ENCODE results near the gene IL15RA. TPM values are rescaled to one million over a fixed set of nuclear protein-coding genes. Genes with fewer than 3 reads are reported as not detected.

IL15RA gene
- total RNA-seq (1 to 10 TPM in 1 of 2 donors, under 1 TPM in 1; 0.89 to 2.1 TPM), polyA plus RNA-seq (ENCODE audit: insufficient read length in 2 of 2) (under 1 TPM; 0.81 to 0.84 TPM)
- long read RNA-seq, donor 1: 0 reads
- long read RNA-seq, donor 2: 0 reads
- long read RNA-seq, donor 3: 0 reads
- long read RNA-seq, donor 4, partial matches to known transcripts: 0 of 2 reads
- long read RNA-seq, donor 4, other reads (novel, unspliced or antisense): 0 of 2 reads

GRCh38 chr10:5977471-5978229 is at the start of gene IL15RA:
IL15RA (minus strand) TSS chr10:5977543; CDS start chr10:5977492, 51 bp downstream.
- WGBS (ENCODE audit: insufficient coverage): under 1% methylated on average over 76 of the region's 80 CpGs
- no peak within 1 kb of the TSS for H3K27ac ChIP-seq (ENCODE audit: low read depth, low read length)
- peak in 2 of 6 donors; percentile 25 to 45 for DNase-seq (ENCODE audit: low read depth in 4 of 6, low spot score in 6 of 6)

GRCh38 chr10:6025683-6026255 is 48.4 kb upstream of the IL15RA start:
- Histone ChIP-seq H3K27ac (ENCODE audit: low read depth, low read length) (no peak overlapping the region), H3K4me1 (ENCODE audit: control insufficient read depth, insufficient read depth, low read length) (no peaks in the 10 kb centered on the region), H3K27me3 (ENCODE audit: control insufficient read depth, insufficient read depth, low read length) (no peaks in the 10 kb centered on the region), H3K4me3 (ENCODE audit: low read depth, low read length) (no peak overlapping the region), H3K36me3 (ENCODE audit: control insufficient read depth, insufficient read depth, low read length) (no peaks in the 10 kb centered on the region), H3K9me3 (ENCODE audit: control insufficient read depth, insufficient read depth, low read length) (peaks cover 4% of the 10 kb centered on the region)
- DNase-seq (ENCODE audit: low read depth in 4 of 6, low spot score in 6 of 6): no peak
- 67% methylated on average over 3 of the region's 6 CpGs for WGBS (ENCODE audit: insufficient coverage)

More at GRCh38 chr10:5977471-5978229, at the start of gene IL15RA:
- H3K27me3 ChIP-seq (ENCODE audit: control insufficient read depth, insufficient read depth, low read length): peaks cover 25% of the 10 kb centered on the region
- peak within 1 kb of the TSS; percentile 45 for H3K4me3 ChIP-seq (ENCODE audit: low read depth, low read length)
- peaks cover 9% of the 10 kb centered on the region for H3K4me1 ChIP-seq (ENCODE audit: control insufficient read depth, insufficient read depth, low read length)
- no peaks in the 10 kb centered on the region for H3K36me3 ChIP-seq (ENCODE audit: control insufficient read depth, insufficient read depth, low read length)
- H3K9me3 ChIP-seq (ENCODE audit: control insufficient read depth, insufficient read depth, low read length): no peaks in the 10 kb centered on the region

- DNase-seq (ENCODE audit: low read depth in 4 of 6, low spot score in 6 of 6): no peak
- Histone ChIP-seq H3K36me3 (ENCODE audit: control insufficient read depth, insufficient read depth, low read length) (no peaks in the 10 kb centered on the region), H3K27ac (ENCODE audit: low read depth, low read length) (no peak overlapping the region), H3K4me3 (ENCODE audit: low read depth, low read length) (no peak overlapping the region), H3K27me3 (ENCODE audit: control insufficient read depth, insufficient read depth, low read length) (no peaks in the 10 kb centered on the region), H3K4me1 (ENCODE audit: control insufficient read depth, insufficient read depth, low read length) (no peaks in the 10 kb centered on the region), H3K9me3 (ENCODE audit: control insufficient read depth, insufficient read depth, low read length) (no peaks in the 10 kb centered on the region)
- WGBS (ENCODE audit: insufficient coverage): 92% methylated on average over 7 of the region's 10 CpGs
Measured at GRCh38 chr10:6024334-6024682, 47.0 kb upstream of the IL15RA start.

- Histone ChIP-seq H3K4me1 (ENCODE audit: control insufficient read depth, insufficient read depth, low read length) (no peaks in the 10 kb centered on the region), H3K36me3 (ENCODE audit: control insufficient read depth, insufficient read depth, low read length) (no peaks in the 10 kb centered on the region), H3K27me3 (ENCODE audit: control insufficient read depth, insufficient read depth, low read length) (no peaks in the 10 kb centered on the region), H3K4me3 (ENCODE audit: low read depth, low read length) (no peak overlapping the region), H3K27ac (ENCODE audit: low read depth, low read length) (no peak overlapping the region), H3K9me3 (ENCODE audit: control insufficient read depth, insufficient read depth, low read length) (no peaks in the 10 kb centered on the region)
- peak in 3 of 6 donors; percentile 7 to 75 (median 19) for DNase-seq (ENCODE audit: low read depth in 4 of 6, low spot score in 6 of 6)
- 62% methylated on average over 12 of the region's 12 CpGs for WGBS (ENCODE audit: insufficient coverage)
Measured at GRCh38 chr10:6023661-6024333, 46.5 kb upstream of the IL15RA start.

GRCh38 chr10:6022660-6023059 is 45.3 kb upstream of the IL15RA start:
- Histone ChIP-seq H3K4me1 (ENCODE audit: control insufficient read depth, insufficient read depth, low read length) (peaks cover 4% of the 10 kb centered on the region), H3K36me3 (ENCODE audit: control insufficient read depth, insufficient read depth, low read length) (no peaks in the 10 kb centered on the region), H3K9me3 (ENCODE audit: control insufficient read depth, insufficient read depth, low read length) (no peaks in the 10 kb centered on the region), H3K27me3 (ENCODE audit: control insufficient read depth, insufficient read depth, low read length) (no peaks in the 10 kb centered on the region), H3K4me3 (ENCODE audit: low read depth, low read length) (no peak overlapping the region), H3K27ac (ENCODE audit: low read depth, low read length) (no peak overlapping the region)
- DNase-seq (ENCODE audit: low read depth in 4 of 6, low spot score in 6 of 6): peak in 1 of 6 donors; percentile 60
- no CpG with 5 or more reads among the region's 3 CpGs for WGBS (ENCODE audit: insufficient coverage)

GRCh38 chr10:6020826-6021225 is 43.5 kb upstream of the IL15RA start:
- H3K4me3 ChIP-seq (ENCODE audit: low read depth, low read length): no peak overlapping the region
- DNase-seq (ENCODE audit: low read depth in 4 of 6, low spot score in 6 of 6): peak in 1 of 6 donors; percentile 31
- H3K27ac ChIP-seq (ENCODE audit: low read depth, low read length): no peak overlapping the region
- H3K27me3 ChIP-seq (ENCODE audit: control insufficient read depth, insufficient read depth, low read length): no peaks in the 10 kb centered on the region
- no peaks in the 10 kb centered on the region for H3K9me3 ChIP-seq (ENCODE audit: control insufficient read depth, insufficient read depth, low read length)
- WGBS (ENCODE audit: insufficient coverage): 79% methylated on average over 8 of the region's 9 CpGs
- H3K36me3 ChIP-seq (ENCODE audit: control insufficient read depth, insufficient read depth, low read length): no peaks in the 10 kb centered on the region
- H3K4me1 ChIP-seq (ENCODE audit: control insufficient read depth, insufficient read depth, low read length): peaks cover 4% of the 10 kb centered on the region

GRCh38 chr10:6019796-6020195 is 42.5 kb upstream of the IL15RA start:
- Histone ChIP-seq H3K4me3 (ENCODE audit: low read depth, low read length) (no peak overlapping the region), H3K4me1 (ENCODE audit: control insufficient read depth, insufficient read depth, low read length) (peaks cover 4% of the 10 kb centered on the region), H3K27ac (ENCODE audit: low read depth, low read length) (no peak overlapping the region), H3K36me3 (ENCODE audit: control insufficient read depth, insufficient read depth, low read length) (no peaks in the 10 kb centered on the region), H3K9me3 (ENCODE audit: control insufficient read depth, insufficient read depth, low read length) (no peaks in the 10 kb centered on the region), H3K27me3 (ENCODE audit: control insufficient read depth, insufficient read depth, low read length) (no peaks in the 10 kb centered on the region)
- no peak for DNase-seq (ENCODE audit: low read depth in 4 of 6, low spot score in 6 of 6)
- WGBS (ENCODE audit: insufficient coverage): 83% methylated on average over 9 of the region's 12 CpGs

GRCh38 chr10:6019010-6019782 is 41.9 kb upstream of the IL15RA start:
- Histone ChIP-seq H3K9me3 (ENCODE audit: control insufficient read depth, insufficient read depth, low read length) (no peaks in the 10 kb centered on the region), H3K27me3 (ENCODE audit: control insufficient read depth, insufficient read depth, low read length) (no peaks in the 10 kb centered on the region), H3K4me1 (ENCODE audit: control insufficient read depth, insufficient read depth, low read length) (peaks cover 4% of the 10 kb centered on the region), H3K27ac (ENCODE audit: low read depth, low read length) (no peak overlapping the region), H3K4me3 (ENCODE audit: low read depth, low read length) (no peak overlapping the region), H3K36me3 (ENCODE audit: control insufficient read depth, insufficient read depth, low read length) (no peaks in the 10 kb centered on the region)
- WGBS (ENCODE audit: insufficient coverage): 90% methylated on average over 6 of the region's 6 CpGs
- no peak for DNase-seq (ENCODE audit: low read depth in 4 of 6, low spot score in 6 of 6)

GRCh38 chr10:6018422-6018821 is 41.1 kb upstream of the IL15RA start:
- H3K27ac ChIP-seq (ENCODE audit: low read depth, low read length): no peak overlapping the region
- no peak overlapping the region for H3K4me3 ChIP-seq (ENCODE audit: low read depth, low read length)
- no peaks in the 10 kb centered on the region for H3K9me3 ChIP-seq (ENCODE audit: control insufficient read depth, insufficient read depth, low read length)
- no peaks in the 10 kb centered on the region for H3K27me3 ChIP-seq (ENCODE audit: control insufficient read depth, insufficient read depth, low read length)
- peaks cover 4% of the 10 kb centered on the region for H3K4me1 ChIP-seq (ENCODE audit: control insufficient read depth, insufficient read depth, low read length)
- no peaks in the 10 kb centered on the region for H3K36me3 ChIP-seq (ENCODE audit: control insufficient read depth, insufficient read depth, low read length)
- no peak for DNase-seq (ENCODE audit: low read depth in 4 of 6, low spot score in 6 of 6)
- WGBS (ENCODE audit: insufficient coverage): 79% methylated on average over 4 of the region's 5 CpGs

Data from spinal cord (tissue), 10 donors.